Fibroblast of skin of abdomen (primary cell): ENCODE results near the gene C11orf68.

Experiments
- DNase-seq: peaks from one replicate; pipeline ENCODE4 v3.0.0-alpha.2; 2013

The C11orf68 gene

DNA sequence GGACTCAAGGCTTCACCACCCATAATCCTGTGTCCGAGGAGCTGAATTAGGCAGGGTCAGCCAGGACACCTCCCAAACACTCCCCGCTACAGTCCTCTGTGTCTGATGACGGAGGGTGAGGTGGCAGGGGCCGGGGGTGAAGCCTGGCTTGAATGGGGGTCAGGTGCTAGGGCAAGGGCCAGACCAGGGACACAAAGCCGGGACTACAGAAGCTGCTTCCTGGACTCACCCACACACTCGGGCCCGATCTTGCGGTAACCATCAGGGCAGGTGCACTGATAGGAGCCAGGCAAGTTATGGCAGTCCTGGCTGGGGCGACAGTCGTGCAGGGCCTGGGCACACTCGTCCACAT is 48.6 kb downstream of the C11orf68 start:
- DNase-seq, result no peak

DNA sequence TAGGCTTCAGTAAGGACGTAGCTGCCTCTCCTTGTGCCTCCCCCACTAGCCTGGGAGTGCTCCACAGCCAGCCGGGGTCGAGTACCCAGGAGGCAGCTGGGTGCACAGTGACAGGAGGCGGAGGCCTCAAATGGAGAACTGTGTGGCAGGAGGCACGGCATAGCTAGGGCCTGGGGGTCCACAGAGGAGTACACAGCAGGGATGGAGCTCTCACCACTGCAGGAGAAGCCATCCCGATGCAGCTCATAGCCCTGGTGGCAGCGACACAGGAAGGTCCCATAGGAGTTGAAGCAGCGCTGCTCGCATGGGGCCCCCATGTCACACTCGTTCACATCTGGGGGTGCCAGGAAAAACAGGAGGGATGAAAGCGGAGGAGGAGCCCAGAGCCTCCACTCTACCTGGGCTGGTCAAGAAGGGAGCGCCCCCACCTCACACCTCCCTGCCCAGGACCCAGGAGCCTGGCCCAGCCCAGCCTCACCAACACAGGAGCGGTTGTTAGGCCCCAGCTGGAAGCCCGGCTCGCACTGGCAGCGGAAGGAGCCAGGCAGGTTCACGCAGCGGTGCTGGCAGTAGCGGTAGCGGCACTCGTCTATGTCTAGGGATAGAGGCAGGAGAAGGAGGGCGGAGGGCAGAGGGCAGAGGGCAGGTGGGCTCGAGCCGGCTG is 49.1 kb downstream of the C11orf68 start:
- no peak for DNase-seq

DNA sequence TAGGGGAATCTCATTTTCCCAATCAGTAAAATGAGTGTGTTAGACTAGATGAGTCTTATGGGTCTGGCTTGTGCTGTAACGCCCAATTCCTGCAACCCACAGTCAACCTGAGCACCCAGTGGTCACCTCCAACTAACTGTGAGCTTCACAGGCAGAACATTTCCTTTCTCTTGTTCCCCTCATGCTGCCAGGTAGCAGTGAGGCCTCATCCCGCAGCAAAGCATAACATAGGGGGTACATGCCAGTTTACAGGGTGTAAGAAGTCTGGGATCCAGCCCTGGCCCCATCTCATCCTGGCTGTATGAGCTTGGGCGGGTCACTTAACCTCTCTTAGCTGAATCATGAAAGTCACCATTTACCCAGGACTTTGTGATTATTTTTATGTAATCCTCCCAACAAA is 50.0 kb downstream of the C11orf68 start:
- DNase-seq, result no peak

DNA sequence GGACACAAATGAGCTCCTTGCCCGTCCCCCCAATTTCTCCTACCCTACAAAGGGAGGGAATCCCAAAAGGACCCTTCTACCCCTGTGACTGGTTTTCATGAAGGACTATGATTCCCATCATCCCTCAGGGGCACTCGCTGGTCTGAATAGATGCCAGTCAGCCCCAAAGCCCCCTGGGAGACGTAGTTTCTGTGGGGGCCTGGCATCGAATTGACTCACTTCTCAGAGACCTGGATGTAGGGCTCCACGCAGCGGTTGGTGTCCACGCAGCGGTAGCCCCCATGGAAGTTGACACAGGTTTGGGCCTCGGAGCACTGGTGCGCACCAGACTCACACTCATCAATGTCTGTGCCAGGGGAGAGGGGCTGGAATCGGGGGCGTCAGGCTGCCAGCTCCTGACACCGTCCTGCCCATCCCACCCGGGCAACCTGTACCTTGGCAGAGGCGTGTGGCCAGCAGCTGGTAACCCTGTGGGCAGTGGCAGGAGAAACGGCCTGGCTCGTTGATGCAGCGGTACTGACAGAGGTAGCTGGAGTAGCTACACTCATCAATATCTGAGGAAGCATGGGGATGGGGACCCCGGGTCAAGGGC is 50.7 kb downstream of the C11orf68 start:
- DNase-seq, result no peak

DNA sequence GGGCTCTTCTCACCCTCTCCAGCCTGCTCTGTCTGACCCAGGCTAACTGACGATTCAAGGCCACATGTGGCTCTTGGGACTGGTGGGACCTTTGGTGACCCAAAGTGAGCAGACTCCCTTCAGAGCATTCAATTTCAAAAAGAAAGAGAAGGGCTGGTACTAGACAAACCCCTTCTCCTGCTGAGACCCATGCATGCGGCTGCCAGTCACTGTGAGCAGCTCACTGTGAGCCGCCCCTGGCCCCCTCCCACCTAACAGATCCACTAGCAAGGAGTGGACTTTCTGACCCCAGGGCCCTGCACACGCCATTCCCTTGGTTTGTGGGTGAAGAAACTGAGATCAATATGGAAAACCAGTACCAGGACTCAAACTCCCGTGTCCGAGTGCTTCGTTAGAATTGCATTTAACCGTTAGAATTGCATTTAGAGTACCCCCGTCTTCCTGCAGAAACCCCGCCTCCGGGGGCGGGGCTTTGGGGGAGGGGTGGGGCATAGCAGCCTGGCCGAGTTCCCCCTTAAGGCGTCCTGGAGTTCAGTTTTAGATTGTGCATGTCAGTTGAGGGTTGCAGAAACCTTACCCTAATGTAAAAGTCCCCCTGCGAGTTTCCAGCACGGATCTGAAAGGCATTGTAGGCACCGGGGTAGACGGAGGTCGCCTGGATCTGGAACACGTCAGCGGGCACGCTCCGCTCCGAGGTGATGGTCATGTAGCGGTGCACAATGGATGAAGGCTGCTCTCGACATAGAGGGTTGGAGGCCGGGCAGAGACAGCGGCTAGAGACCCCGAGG is 51.4 kb downstream of the C11orf68 start:
- no peak for DNase-seq
